ENCODE measurements around the gene SRC. TPM values are rescaled to one million over a fixed set of nuclear protein-coding genes. Genes with fewer than 3 reads are reported as not detected.
"Not testable (repeated sequence)": the region's sequence is repeated elsewhere in the genome, so short reads cannot be mapped to it uniquely, and the experiment has no call there.

SRC gene
- total RNA-seq, 1 donor from 2014 or later, result 30.5 TPM

DNA sequence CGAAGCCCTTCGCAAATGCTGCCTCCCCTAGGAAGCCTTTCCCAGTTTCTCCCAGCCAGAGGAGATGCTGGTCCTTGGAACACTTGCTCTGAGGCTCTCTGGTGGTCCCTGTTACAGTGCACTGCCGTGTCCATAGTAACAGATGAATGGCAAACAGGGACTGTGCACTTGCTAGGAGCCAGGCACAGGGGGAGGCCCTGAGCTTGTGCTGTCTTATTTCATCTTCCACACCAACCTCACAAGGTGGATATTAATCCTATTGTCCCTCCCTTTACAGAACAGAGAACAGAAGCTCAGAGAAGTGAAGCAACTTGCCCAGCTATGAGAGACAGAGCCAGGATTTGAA, 19.0 kb downstream of the SRC start:
- ATAC-seq, result peak; percentile 26

DNA sequence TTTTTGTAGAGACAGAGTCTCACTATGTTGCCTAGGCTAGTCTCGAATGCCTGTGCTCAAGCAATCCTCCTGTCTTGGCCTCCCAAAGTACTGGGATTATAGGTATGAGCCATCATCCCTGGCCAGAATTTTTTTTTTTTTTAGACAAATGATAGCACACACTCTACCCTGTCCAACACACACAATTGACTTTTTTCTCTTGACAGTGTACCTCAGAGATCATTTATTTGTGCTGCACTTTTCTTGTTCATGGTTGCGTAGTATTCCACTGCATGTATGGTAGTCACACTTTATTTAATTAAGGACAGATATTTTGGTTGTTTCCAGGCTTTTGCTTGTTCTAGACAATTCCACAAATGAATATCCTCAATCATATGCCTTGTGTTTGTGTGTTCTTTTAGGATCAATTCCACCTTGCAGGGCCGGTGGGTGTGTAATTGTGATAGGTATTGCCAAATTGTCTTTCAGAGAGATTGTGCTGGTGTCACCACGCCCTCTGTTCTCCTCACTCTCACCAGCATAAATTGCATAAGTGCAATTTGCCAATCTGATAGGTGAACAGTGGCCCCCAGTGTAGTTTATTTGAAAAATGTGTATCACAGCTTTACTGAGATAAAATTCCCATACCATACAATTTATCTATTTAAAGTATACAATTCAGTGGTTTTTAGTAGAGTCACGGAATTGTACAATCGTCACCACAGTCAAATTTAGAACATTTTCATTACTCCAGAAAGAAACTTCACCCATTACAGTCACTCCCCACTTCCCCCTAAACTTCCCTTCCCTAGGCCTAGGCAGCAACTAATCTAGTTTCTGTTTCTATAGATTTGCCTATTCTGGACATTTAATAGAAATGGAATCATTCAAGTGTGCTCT, 20.1 kb downstream of the SRC start:
- ATAC-seq, result no peak

DNA sequence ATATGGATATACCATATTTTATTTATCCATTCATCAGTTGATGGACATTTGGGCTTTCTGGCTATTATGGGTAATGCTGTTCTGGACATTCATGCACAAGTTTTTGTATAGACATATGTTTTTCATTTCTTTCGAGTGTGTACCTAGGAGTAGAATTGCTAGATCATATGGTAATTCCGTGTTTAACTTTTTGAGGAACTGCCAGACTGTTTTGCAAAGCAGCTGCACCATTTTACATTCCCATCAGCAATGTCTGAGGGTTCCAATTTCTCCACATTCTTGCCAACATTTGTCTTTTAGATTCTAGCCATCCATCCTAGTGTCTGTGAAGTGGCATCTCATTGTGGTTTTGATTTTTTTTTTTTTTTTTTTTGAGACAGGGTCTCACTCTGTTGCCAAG, 20.8 kb downstream of the SRC start:
- ATAC-seq, result no peak

DNA sequence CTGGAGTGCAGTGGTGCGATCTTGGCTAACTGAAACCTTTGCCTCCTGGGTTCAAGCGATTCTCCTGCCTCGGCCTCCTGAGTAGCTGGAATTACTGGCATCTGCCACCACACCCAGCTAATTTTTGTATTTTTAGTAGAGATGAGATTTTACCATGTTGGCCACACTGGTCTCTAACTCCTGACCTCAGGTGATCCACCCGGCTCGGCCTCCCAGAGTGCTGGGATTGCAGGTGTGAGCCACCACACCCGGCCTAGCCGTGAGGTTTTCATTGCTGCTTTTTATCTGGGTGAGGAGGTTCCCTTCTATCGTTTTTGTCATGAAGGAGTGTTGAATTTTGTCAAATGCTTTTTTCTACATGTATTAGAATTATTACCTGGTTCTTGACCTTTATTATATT, 23.9 kb downstream of the SRC start:
- no peak for ATAC-seq

DNA sequence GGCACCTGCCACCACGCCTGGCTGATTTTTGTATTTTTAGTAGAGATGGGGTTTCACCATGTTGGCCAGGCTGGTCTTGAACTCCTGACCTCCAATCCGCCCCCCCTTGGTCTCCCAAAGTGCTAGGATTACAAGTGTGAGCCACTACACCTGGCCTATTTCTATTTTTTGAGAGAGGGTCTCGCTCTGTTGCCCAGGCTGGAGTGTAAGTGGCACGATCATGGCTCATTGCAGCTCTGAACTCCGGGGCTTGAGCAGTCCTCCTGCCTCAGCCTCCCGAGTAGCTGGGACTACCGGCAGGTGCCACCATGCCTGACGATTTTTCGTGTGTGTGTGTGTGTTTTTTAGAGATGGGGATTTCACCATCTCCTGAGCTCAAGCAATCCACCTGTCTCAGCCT, 25.9 kb downstream of the SRC start:
- not testable (repeated sequence) for ATAC-seq

DNA sequence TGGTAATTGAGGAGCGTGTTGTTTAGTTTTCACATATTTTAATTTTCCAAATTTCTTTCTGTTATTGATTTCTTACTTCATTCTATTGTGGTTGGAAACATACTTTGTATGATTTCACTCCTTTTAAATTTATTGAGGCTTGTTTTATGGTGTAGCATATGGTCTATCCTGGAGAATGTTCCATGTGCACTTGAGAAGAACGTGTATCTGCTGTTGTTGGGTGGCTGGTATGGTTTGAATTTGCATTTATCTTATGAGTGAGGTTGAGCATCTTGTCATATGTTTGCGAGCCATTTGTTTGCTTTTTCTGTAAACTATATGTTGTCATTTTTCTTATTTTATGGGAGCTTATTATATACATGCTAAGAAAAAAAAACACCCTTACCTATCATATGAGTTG, 26.5 kb downstream of the SRC start:
- no peak for ATAC-seq

DNA sequence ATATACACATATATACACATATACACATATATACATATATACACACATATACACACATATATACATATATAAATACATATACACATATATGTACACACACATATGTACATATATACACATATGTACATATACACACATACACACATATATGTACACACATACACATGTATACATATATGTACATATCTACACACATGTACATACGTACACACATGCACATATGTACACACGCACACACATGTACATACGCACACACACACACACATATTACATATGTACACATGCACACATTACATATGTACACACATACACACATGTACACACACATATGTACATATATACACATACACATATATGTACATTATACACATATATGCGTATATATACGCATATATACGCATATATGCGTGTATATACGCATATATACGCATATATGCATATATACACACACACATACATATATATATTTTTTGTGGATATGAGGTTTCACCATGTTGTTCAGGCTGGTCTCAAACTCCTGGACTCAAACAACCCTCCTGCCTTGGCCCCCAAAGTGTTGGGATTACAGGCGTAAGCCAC, 27.2 kb downstream of the SRC start:
- ATAC-seq, result no peak

DNA sequence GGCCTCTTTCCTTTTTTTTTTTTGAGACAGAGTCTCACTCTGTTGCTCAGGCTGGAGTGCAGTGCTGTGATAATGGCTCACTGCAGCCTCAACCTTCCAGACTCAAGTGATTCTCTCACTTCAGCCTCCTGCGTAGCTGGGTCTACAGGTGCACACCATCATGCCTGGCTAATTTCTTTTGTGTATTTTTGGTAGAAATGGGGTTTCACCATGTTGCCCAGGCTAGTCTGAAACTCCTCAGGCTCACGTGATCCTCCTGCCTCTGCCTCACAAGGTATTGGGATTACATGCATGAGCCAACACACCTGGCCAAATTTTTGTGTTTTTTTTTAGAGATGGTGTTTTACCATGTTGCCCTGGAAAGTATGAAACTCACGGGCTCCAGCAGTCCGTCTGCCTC, 29.3 kb downstream of the SRC start:
- ATAC-seq, result no peak

DNA sequence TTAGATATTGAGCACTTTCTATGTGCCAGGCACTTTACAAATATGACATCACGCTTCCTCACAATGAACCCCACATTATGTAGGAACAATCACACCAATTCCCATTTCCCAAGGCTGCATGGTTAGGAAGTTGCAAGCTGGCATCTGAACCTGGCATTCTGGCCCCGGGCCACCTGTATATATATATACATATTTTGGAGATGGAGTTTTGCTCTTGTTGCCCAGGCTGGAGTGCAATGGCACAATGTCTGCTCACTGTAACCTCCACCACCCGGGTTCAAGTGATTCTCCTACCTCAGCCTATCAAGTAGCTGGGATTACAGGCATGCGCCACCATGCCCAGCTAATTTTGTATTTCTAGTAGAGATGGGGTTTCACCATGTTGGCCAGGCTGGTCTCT, 30.4 kb downstream of the SRC start:
- ATAC-seq, result no peak

DNA sequence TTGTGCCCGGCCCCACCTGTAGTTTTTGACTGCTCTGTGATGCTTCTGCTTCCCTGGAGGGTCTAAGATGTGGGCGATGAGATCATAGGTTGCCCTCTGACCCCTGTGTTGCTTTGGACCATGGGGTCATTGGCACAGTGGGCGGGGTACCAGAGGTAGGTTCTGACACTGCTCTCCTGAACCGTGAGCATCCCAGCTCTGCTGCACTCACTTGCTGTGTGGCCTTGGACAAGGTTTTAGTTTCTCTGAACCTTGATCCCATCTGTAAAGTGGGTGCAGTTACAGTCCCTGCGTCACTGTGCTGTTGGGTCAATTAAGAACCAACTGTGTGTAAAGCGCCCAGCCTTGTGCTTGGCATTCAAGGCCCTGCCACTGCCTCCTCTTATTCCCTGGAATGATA, 30.9 kb downstream of the SRC start:
- no peak for ATAC-seq

DNA sequence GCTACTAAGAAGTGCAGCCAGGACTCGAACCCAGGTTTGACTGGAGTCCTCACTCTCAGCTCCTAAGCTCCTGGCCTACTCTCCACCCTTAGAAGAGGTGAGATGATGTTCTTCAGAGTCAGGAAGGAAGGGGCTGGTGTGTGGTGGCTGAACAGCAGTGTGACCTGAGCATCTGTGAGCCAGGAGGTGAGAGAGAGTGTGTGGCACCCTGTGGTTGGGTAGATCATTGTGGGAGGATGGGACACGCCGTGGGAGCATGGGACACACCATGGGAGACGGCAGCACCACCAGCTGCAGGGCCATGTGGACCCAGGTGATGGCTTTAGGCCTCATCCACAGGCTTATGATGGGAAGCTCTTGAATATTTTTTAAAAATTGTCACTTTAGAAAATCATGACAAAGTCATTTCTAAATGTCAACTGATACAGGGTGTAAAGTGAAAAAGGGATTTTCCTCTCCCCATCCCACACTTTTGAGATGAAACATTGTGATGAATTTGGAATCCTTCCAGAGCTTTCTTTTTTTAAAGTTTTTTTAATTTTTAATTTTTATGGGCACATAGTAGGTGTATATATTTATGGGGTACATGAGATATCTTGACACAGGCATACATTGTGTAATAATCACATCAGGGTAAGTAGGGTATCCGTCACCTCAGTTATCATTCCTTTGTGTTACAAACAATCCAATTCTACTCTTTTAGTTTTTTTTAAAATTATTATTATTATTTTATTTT, 31.6 kb downstream of the SRC start:
- ATAC-seq, result no peak

DNA sequence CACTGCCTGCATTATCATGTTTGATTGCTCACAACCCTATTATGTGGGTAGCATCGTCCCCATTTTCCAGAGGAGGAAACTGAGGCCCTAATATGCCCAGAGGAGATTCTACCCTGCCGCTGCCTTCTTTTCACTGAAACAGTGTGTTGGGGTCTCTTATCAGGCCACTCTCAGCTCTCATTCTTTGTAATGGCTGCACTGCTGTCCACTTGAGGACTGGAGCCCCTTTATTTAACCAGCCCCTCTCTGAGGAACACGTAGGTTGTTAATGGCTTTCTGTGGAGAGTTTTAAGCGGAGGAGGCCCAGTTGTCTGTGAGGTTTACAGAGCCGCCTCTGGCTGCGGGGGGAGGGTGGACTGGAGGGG, 32.5 kb downstream of the SRC start:
- no peak for ATAC-seq

DNA sequence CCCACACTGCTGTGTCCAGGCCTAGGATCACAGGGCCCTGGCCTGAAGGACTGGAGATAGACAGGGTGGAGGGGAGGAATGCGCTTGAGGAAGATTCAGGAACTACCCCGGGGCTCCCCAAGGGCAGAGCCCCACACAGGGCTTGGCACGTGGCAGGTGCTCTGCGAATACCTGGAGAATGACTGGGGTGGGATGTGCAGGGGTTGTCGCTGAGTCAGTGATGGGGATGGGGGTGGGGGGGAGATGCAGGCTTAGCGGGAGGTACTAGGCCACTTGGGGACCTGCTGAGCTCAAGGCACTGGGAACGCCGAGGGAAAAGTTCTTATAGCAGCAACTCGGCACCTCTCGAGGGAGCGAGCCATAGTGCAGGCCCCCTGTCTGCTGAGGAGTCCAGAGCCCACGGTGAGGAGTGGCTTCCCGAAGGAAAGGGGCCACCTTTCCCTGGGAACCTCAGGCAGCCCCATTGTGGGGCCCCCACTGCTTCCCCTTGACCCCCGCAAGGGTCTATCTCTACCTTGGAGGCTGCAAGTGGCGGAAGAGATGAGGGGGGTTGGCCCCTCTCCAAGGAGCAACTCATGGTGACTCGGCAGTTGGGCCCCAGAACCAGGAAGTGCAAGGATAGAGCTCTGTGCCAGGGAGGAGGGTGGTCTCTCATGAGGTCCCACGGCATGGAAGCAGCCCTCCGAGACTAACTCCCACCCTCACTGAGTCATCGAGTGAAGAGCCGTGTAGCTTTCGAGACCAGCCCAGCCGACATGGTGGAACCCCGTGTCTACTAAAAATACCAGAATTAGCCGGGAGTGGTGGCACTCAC, 33.1 kb downstream of the SRC start:
- no peak for ATAC-seq

DNA sequence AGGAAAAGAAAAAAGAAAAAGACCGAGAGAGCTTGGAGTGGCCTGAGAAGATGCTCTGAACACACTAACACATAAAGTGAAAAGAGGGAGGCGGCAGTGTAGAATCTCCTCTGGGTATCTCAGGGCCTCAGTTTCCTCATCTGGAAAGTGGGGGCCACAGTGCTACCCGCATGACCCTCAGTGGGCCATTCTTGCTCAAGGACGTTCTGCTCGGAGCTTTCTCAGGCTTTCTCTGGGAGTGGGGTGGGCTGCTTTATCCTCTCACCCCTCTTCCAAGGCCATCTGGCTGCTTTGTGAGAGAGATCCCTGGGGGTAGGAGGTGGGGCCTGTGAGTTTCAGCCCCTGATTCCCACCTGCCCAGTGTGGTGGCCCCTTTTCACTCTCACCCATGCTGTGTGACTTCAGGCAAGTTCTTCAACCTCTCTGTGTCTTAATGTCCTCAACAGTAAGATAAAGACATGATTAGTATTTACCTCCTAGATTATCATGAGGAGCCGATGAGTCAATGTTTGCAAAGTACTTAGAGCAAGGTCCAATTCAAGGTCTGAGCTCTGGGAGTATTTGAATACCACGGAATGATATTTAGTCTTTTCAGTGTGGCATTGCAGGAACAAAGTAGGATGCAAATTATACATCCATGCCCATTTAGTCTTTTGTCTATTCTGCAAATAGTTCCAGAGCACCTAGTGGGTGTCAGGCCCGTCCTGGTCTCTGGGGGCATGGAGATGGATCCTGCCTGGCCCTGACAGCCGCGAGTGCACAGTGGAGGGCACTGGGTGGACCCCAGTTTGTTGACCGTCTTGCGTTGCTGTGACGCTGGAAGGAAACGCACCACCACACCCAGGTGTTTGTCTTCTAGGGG, 34.3 kb downstream of the SRC start:
- ATAC-seq, result no peak

DNA sequence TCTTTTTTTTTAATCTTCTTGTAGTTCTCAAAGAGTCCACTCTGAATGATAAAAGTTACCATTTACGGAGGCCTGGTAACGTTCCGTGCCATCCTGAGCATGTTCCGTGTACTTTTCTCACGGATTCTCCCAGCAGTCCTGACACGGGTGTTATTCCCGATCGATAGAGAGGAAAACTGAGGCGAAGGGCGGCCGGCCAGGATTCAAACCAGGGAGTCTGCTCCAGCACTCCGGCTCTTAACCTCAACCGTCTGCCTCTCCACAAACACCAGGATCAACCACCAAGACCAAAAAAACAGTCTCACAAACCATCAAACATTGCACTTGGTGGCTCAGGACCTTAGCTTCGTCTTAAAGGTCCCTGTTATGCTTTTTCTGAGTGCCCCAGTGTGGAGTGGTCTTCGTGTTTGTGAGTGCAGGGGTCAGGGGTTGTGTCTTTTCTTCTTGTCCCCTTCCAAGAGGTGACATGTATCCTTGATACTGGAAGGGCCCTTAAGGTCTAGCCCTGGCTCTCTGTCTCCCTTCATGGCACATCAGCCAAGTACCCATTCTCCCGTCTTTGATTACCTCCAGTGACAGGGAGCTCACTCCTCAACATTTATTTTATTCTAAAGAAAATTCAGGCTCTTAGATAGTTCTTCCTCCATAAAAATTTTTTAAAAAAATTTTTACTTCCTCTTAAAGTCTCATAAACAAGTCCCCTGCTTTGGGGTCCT, 35.1 kb downstream of the SRC start:
- ATAC-seq, result no peak

DNA sequence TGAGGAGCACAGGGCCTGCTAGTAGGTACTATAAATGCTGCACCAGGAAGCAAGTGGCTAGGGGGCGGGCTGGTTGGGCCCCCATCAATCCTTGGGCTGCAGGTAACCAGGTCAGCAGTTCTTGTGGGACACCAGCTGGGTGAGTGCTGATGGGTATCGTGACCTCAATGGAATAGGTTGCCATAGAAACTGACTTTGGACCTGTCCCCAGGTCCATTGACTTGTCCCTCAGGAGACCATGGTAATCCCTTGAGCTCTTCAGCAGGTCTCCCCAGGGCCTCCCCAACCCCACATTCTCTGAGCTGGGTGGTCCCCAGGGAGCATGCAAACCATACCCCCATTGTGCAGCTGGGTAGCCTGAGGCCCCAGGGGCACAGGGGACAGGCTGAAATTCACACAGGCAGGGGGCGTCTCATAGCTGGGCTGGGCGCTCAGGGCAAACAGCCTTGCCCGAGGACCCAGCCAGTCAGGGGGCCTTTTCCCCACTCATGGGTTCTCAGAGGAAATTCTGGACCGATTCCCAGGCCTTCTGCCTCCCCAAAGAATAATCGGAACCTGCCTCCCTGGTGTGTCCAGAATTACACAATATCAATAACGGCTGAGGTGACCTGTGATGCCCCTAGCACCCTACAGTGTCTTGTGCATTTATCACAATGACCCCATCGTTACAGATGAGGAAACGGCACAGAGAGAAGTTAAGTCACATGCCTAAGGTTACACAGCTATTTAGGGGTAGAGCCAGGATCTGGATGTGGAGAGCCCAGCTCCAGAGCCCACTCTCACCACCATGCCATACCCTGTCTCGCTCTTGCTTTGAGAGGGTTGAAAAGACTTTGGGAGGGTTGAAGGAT, 35.9 kb downstream of the SRC start:
- no peak for ATAC-seq

DNA sequence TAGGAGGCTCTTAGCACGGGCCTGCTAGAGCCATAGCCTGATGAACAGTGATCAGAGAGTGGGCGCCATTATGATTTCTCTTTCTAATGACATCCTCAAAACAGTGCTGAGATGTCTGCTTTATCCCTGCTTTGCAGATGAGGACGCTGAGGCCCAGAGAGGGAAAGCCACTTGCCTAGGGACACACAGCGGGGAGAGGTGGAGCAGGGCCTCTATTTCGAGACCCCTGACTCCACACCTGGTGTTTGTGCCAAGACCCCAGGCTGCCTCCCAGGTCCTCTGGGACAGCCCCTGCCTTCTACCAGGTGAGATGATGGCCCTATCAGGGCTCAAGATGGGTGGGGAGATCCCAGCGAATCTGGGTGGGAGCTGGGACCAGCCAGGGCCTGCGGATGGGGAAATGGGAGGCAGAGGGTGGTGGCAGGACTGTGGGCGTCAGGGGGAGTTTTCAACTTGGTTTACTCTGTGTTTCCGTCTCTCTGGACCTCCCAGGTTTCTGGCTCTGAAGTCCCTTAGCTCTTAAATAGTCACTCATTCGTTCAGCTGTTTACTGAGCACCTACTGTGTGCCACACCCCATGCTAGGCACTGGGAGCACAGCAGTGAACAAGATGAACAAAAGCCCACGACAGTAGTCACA, 36.7 kb downstream of the SRC start:
- ATAC-seq, result no peak

DNA sequence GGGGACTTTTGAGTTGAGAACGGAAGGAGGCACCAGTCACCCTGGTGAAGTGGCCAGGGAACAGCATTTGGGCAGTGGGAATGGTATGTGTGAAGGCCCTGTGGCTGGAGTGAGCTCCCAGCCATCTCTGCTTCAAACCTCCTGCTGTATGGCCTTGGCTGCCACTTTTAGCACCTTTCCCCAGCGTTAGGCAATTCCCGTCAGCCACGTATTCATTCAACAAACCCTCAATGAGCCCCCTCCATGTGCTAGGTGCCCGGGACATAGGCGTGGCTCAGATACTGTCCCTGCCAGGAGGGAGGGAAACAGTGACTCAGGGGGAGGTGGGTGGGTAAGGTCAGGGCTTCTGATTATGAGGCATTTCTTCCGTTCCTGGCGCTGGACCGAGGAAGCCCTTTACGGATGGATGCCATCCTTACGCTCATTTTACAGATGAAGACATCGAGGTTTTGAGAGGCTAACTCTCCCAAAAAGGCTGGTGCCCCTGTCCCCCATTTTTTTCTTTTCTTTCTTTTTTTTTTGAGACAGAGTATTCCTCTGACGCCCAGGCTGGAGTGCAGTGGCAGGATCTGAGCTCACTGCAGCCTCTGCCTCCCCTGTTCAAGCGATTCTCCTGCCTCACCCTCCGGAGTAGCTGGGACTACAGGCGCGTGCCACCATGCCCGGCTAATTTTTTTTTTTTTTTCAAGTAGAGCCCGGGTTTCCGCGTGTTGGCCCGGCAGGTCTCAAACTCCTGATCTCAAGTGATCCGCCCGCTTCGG, 37.5 kb downstream of the SRC start:
- peak; percentile 69 for ATAC-seq

DNA sequence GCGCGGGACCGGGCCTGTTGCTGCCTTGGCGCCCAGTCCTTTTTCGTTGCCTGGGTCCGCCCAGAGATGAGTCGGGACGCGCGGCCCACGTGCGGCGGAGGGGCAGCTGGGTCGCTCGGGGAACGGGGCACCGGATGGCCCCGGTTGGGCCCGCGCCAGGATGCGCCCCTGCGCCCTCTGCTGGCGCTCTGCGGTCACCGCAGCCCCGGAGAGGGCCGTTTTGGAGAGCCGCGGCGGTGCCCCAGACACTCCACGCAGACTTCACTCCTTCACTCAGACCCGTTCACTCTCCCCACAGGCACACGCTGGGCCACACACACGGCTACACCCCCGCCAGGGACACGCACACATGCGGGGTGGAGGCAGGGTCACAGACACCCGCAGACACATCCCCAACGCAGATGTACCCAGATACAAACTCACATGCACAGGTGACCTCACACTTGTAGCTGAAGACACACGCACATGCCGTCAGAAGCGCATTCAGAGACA, 38.8 kb downstream of the SRC start:
- peak; percentile 64 for ATAC-seq
